ENCODE data around the gene PRKCH. TPM values are rescaled to one million over a fixed set of nuclear protein-coding genes. Genes with fewer than 3 reads are reported as not detected.

Gene PRKCH
- total and polyA plus RNA-seq, 10 of the 15 experiments (the other 5 are each of a cell fraction or from before 2014, with no cell fraction given) = 10.7 to 140 (median 33.2) TPM

GRCh38 chr14:61334197-61334701 lies 12.9 kb downstream of the PRKCH start:
- Histone ChIP-seq H2AFZ (ENCODE audit: control insufficient read depth, low read depth, low read length) (no peak overlapping the region), H3K36me3 (ENCODE audit: control insufficient read depth in 2 of 2, insufficient read depth in 2 of 2, low read length in 1 of 2) (peaks cover 0 to 2% of the 10 kb centered on the region in 2 experiments; a peak in 2 of 4 replicates), H3K27ac (ENCODE audit: control insufficient read depth, insufficient read depth) (no peak overlapping the region), H3K4me2 (ENCODE audit: control insufficient read depth, insufficient read depth) (no peak overlapping the region; the same call in 1 of the 2 replicates), H3K4me1 (ENCODE audit: control insufficient read depth, insufficient read depth, low read length) (peaks cover 43% of the 10 kb centered on the region), H3K9ac (ENCODE audit: control insufficient read depth, insufficient read depth, low read length) (no peak overlapping the region), H4K20me1 (ENCODE audit: control insufficient read depth, insufficient read depth) (no peaks in the 10 kb centered on the region), H3K4me3 (no peak overlapping the region), H3K27me3 (replicated peaks in 1 of 2; ENCODE audit: control insufficient read depth in 2 of 2, insufficient read depth in 2 of 2, low read length in 1 of 2) (no peaks in the 10 kb centered on the region), H3K79me2 (ENCODE audit: control insufficient read depth, insufficient read depth, low read length) (peaks cover 96% of the 10 kb centered on the region), H3K9me3 (replicated peaks; ENCODE audit: control insufficient read depth, insufficient read depth, low read length) (no peaks in the 10 kb centered on the region; the same call in 2 of the 3 replicates)
- POLR2A ChIA-PET = interaction anchor here (0.5 to 8.0 kb wide), 7 partner anchors 10 to 75 kb away, joined by 3 to 74 read pairs (median 6); partner anchors contain the start of gene PRKCH
- BruUV-seq (replicated peaks) = no TSS peak
- SMC1A ChIA-PET (ENCODE audit: uncharacterized antibody, unreplicated experiment) = interaction anchor here (0.8 to 4.7 kb wide), 10 partner anchors 13 to 252 kb away, joined by 3 to 61 read pairs (median 7); no protein-coding TSS in a partner anchor
- in situ Hi-C loops (cut with MboI) (no loop called here), intact Hi-C loops (cut with micrococcal nuclease; ENCODE audit: unreplicated experiment) (no loop called here)
- TF ChIP-seq SMAD1 (IDR thresholded peaks at IDR 0.05; ENCODE audit: low read depth, partially characterized antibody) (no peak), MLLT1 (IDR thresholded peaks at IDR 0.05) (0 out of 2 replicates have a peak, but pooled peaks have one; percentile 51)
- CTCF ChIA-PET = interaction anchor here (1.6 kb wide), 2 partner anchors 11 to 12 kb away, joined by 5 to 6 read pairs; no protein-coding TSS in a partner anchor
- DNase-seq (ENCODE audit: low read depth, low spot score) (no peak), FAIRE-seq (no peak), ATAC-seq (no peak)
- RAD21 ChIA-PET (ENCODE audit: unreplicated experiment) = interaction anchor here (1.2 to 7.4 kb wide), 5 partner anchors 7 to 67 kb away, joined by 3 to 61 read pairs (median 4); no protein-coding TSS in a partner anchor
- 85% methylated on average over 11 of the region's 11 CpGs for WGBS (ENCODE audit: insufficient coverage, insufficient replicate concordance, low lambda C conversion rate, missing lambda C conversion rate)

- no peak for FAIRE-seq
- no peak overlapping the region for H3K9ac ChIP-seq (ENCODE audit: control insufficient read depth, insufficient read depth, low read length)
- RAD21 ChIA-PET (ENCODE audit: unreplicated experiment) = interaction anchor here (1.1 to 7.4 kb wide), 4 partner anchors 10 to 53 kb away, joined by 3 to 61 read pairs (median 4); no protein-coding TSS in a partner anchor
- no peak overlapping the region for H2AFZ ChIP-seq (ENCODE audit: control insufficient read depth, low read depth, low read length)
- 53% methylated on average over 3 of the region's 3 CpGs for WGBS (ENCODE audit: insufficient coverage, insufficient replicate concordance, low lambda C conversion rate, missing lambda C conversion rate)
- no TSS peak for BruUV-seq (replicated peaks)
- peaks cover 37% of the 10 kb centered on the region for H3K4me1 ChIP-seq (ENCODE audit: control insufficient read depth, insufficient read depth, low read length)
- no peak overlapping the region for H3K4me2 ChIP-seq (ENCODE audit: control insufficient read depth, insufficient read depth)
- peaks cover 94% of the 10 kb centered on the region for H3K79me2 ChIP-seq (ENCODE audit: control insufficient read depth, insufficient read depth, low read length)
- ATAC-seq = no peak
- POLR2A ChIA-PET = interaction anchor here (1.4 to 8.0 kb wide), 3 partner anchors 9 to 54 kb away, joined by 6 to 74 read pairs (median 7); no protein-coding TSS in a partner anchor
- in situ Hi-C loops (cut with MboI) (no loop called here), intact Hi-C loops (cut with micrococcal nuclease; ENCODE audit: unreplicated experiment) (no loop called here)
- H3K36me3 ChIP-seq (ENCODE audit: control insufficient read depth in 2 of 2, insufficient read depth in 2 of 2, low read length in 1 of 2) = peaks cover 0 to 2% of the 10 kb centered on the region in 2 experiments; a peak in 2 of 4 replicates
- no peaks in the 10 kb centered on the region for H3K27me3 ChIP-seq (replicated peaks in 1 of 2; ENCODE audit: control insufficient read depth in 2 of 2, insufficient read depth in 2 of 2, low read length in 1 of 2)
- CTCF ChIA-PET = interaction anchor here (1.6 kb wide), 1 partner anchor 12 kb away, joined by 6 read pairs; no protein-coding TSS in a partner anchor
- no peak for DNase-seq (ENCODE audit: low read depth, low spot score)
- no peaks in the 10 kb centered on the region for H4K20me1 ChIP-seq (ENCODE audit: control insufficient read depth, insufficient read depth)
- no peak overlapping the region for H3K4me3 ChIP-seq
- H3K27ac ChIP-seq (ENCODE audit: control insufficient read depth, insufficient read depth) = 0 out of 2 replicates have a peak overlapping the region, but pooled peaks have one; percentile 11
- H3K9me3 ChIP-seq (replicated peaks; ENCODE audit: control insufficient read depth, insufficient read depth, low read length) = no peaks in the 10 kb centered on the region; the same call in 2 of the 3 replicates
- SMC1A ChIA-PET (ENCODE audit: uncharacterized antibody, unreplicated experiment) = interaction anchor here (0.8 to 4.7 kb wide), 8 partner anchors 12 to 100 kb away, joined by 3 to 13 read pairs (median 7); no protein-coding TSS in a partner anchor
- TF ChIP-seq ZBED1 (IDR thresholded peaks at IDR 0.05; ENCODE audit: borderline replicate concordance) = no peak
- no peak for TF ChIP-seq RB1 (IDR thresholded peaks at IDR 0.05; ENCODE audit: borderline replicate concordance)
- TF ChIP-seq ZNF217 (IDR thresholded peaks at IDR 0.05) = no peak
- TF ChIP-seq BHLHE40 (IDR thresholded peaks at IDR 0.05; ENCODE audit: borderline replicate concordance in 1 of 2, low read depth in 2 of 2, low read length in 1 of 2) = no peak
- TF ChIP-seq ZNF207 (IDR thresholded peaks at IDR 0.05; ENCODE audit: borderline replicate concordance) = no peak
- TF ChIP-seq RELB (IDR thresholded peaks at IDR 0.05; ENCODE audit: low read depth) = no peak
- no peak for TF ChIP-seq SIN3A (IDR thresholded peaks at IDR 0.05; ENCODE audit: low read depth, low read length)
- no peak for TF ChIP-seq MYC (IDR thresholded peaks at IDR 0.05; ENCODE audit: insufficient read depth, insufficient read length, insufficient replicate concordance, low read length, severe bottlenecking)
- TF ChIP-seq CREM (IDR thresholded peaks at IDR 0.05; ENCODE audit: low read depth) = no peak
- no peak for TF ChIP-seq NFYA (IDR thresholded peaks at IDR 0.05; ENCODE audit: borderline replicate concordance, low read depth, low read length)
- TF ChIP-seq MTA3 (IDR thresholded peaks at IDR 0.05; ENCODE audit: borderline replicate concordance, low read length) = no peak
Observed at GRCh38 chr14:61335049-61335448, 13.7 kb downstream of the PRKCH start.

Data from GM12878 (cell line).